Common myeloid progenitor, CD34-positive (primary cell): ENCODE results near the gene SLC4A7.

ENCODE experiments used
- CTCF ChIA-PET: fragments of 350-600 bp; sonication (Branson Sonifier 250); formaldehyde crosslinking; loops from one replicate; lab custom pipeline; 2021; ENCODE audit warnings: antibody characterized with exemption; lab: Charles Lee
- POLR2A ChIA-PET: fragments of 350-600 bp; sonication (Branson Sonifier 250); formaldehyde crosslinking; loops from one replicate; lab custom pipeline; 2021; ENCODE audit warnings: antibody characterized with exemption; lab: Charles Lee
- DNase-seq, 3 donors: peaks; one replicate each; pipeline versions ENCODE4 v3.0.0 to v3.0.0-alpha.2; 2013
- H3K27ac ChIP-seq, 2 experiments: 1 replicate in 1 of 2; 2 replicates in 1 of 2; pipeline ENCODE4 v1.7.0; 2013; ENCODE audit warnings: inconsistent platforms in 2 of 2, low read length in 2 of 2, mild to moderate bottlenecking in 2 of 2, low read depth in 1 of 2, moderate library complexity in 1 of 2; ENCODE audit not compliant: severe bottlenecking in 2 of 2, insufficient read depth in 1 of 2, poor library complexity in 1 of 2
- H3K27me3 ChIP-seq, 5 experiments: replicated peaks in 2 of 5; 1 replicate in 3 of 5; 2 replicates in 2 of 5; pipeline versions ENCODE4 v1.6.1 to v1.7.0; 2013; ENCODE audit warnings: low read length in 4 of 5, mild to moderate bottlenecking in 2 of 5, moderate library complexity in 2 of 5, inconsistent platforms in 1 of 5; ENCODE audit not compliant: insufficient read depth in 5 of 5, control insufficient read depth in 4 of 5
- H3K36me3 ChIP-seq, 4 experiments: 1 replicate in 2 of 4; 2 replicates in 2 of 4; pipeline versions ENCODE4 v1.6.1 to v1.7.0; 2013; ENCODE audit warnings: low read length in 3 of 4, control low read depth in 1 of 4, mild to moderate bottlenecking in 1 of 4; ENCODE audit not compliant: control insufficient read depth in 4 of 4, insufficient read depth in 4 of 4
- H3K4me1 ChIP-seq, 4 experiments: 1 replicate in 3 of 4; 2 replicates in 1 of 4; pipeline versions ENCODE4 v1.6.1 to v1.7.1; 2013; ENCODE audit warnings: low read length in 3 of 4, mild to moderate bottlenecking in 3 of 4, control low read depth in 1 of 4, inconsistent platforms in 1 of 4, moderate library complexity in 1 of 4; ENCODE audit not compliant: control insufficient read depth in 4 of 4, insufficient read depth in 4 of 4; ENCODE audit errors: control extremely low read depth in 1 of 4
- H3K4me3 ChIP-seq, 7 experiments: 1 replicate in 4 of 7; 2 replicates in 3 of 7; pipeline versions ENCODE4 v1.5.1 to v1.7.0; 2013; ENCODE audit warnings: mild to moderate bottlenecking in 7 of 7, low read length in 6 of 7, moderate library complexity in 6 of 7, inconsistent platforms in 2 of 7, low read depth in 2 of 7, control low read depth in 1 of 7; ENCODE audit not compliant: insufficient read depth in 4 of 7, control insufficient read depth in 1 of 7; ENCODE audit errors: extremely low read depth in 1 of 7
- H3K9me3 ChIP-seq, 5 experiments: 1 replicate in 4 of 5; 2 replicates in 1 of 5; pipeline versions ENCODE4 v1.6.1 to v1.7.1; 2013; ENCODE audit warnings: low read length in 4 of 5, mild to moderate bottlenecking in 2 of 5, inconsistent platforms in 1 of 5, low read depth in 1 of 5, moderate library complexity in 1 of 5; ENCODE audit not compliant: control insufficient read depth in 4 of 5, insufficient read depth in 2 of 5; ENCODE audit errors: control extremely low read depth in 1 of 5
- WGBS: methylation state at CpG from one replicate; pipeline ENCODE4 v1.1.5; 2013; ENCODE audit not compliant: insufficient coverage; 5-methylcytosine and 5-hydroxymethylcytosine counted together

Gene SLC4A7

DNA sequence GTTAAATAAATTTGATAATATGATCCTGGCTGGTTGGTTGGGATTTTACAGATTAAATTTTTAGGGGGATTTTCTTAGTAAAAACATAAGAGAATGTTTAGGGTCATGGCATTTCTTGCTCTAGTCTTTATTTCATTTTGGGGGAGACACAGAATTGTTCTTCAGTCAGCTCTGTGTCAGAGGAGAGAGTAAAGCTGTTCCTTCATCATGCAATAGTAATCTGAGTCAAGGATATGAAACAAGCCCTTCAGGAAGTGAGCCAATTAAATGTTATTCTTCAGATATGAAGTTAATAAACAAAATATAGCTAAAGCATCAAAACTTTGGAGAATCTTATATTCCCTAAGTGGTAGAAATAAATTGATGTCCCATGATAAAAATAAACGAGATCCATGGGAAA lies 22.9 kb upstream of the SLC4A7 start:
- Histone ChIP-seq H3K36me3 (no peaks in the 10 kb centered on the region), H3K27me3 (no peaks in the 10 kb centered on the region), H3K9me3 (no peaks in the 10 kb centered on the region), H3K4me3 (no peak overlapping the region), H3K4me1 (no peaks in the 10 kb centered on the region), H3K27ac (no peak overlapping the region)
- POLR2A ChIA-PET = no interaction called here
- DNase-seq = no peak
- no CpG with 5 or more reads among the region's 1 CpG for WGBS
- CTCF ChIA-PET = no interaction called here

GRCh38 chr3:27504749-27505148 lies 20.6 kb upstream of the SLC4A7 start:
- Histone ChIP-seq H3K4me3 (no peak overlapping the region), H3K36me3 (no peaks in the 10 kb centered on the region), H3K9me3 (no peaks in the 10 kb centered on the region), H3K27me3 (no peaks in the 10 kb centered on the region), H3K4me1 (no peaks in the 10 kb centered on the region), H3K27ac (no peak overlapping the region)
- ChIA-PET POLR2A (no interaction called here), CTCF (no interaction called here)
- no peak for DNase-seq
- 100% methylated on average over 1 of the region's 1 CpG for WGBS

DNA sequence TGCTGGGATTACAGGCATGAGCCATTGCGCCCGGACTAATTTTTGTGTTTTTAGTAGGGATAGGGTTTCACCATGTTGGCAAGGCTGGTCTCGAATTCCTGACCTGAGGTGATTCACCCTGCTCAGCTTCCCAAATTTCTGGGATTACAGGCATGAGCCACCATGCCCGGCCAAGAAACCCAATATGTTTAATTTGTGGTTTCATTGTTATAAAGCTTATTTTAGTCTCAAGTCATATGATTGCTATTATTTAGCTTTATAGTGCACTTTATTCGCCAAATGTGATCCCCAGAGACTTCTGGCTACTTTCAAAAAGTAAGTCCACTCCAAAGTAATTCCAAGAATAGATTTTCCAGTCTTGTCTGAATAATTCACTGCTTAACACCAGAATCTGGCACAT lies 19.3 kb upstream of the SLC4A7 start:
- H3K4me1 ChIP-seq = no peaks in the 10 kb centered on the region
- POLR2A ChIA-PET = no interaction called here
- no peak overlapping the region for H3K4me3 ChIP-seq
- no peak for DNase-seq
- no peaks in the 10 kb centered on the region for H3K9me3 ChIP-seq
- H3K27ac ChIP-seq = no peak overlapping the region
- CTCF ChIA-PET = no interaction called here
- 100% methylated on average over 2 of the region's 5 CpGs for WGBS
- H3K36me3 ChIP-seq = no peaks in the 10 kb centered on the region
- H3K27me3 ChIP-seq = no peaks in the 10 kb centered on the region

GRCh38 chr3:27501759-27502158 lies 17.6 kb upstream of the SLC4A7 start:
- DNase-seq = no peak
- Histone ChIP-seq H3K9me3 (no peaks in the 10 kb centered on the region), H3K27ac (no peak overlapping the region), H3K27me3 (no peaks in the 10 kb centered on the region), H3K36me3 (no peaks in the 10 kb centered on the region), H3K4me1 (no peaks in the 10 kb centered on the region), H3K4me3 (no peak overlapping the region)
- ChIA-PET CTCF (no interaction called here), POLR2A (no interaction called here)
- 93% methylated on average over 2 of the region's 3 CpGs for WGBS

- no peak for DNase-seq
- no peak overlapping the region for H3K27ac ChIP-seq
- no peaks in the 10 kb centered on the region for H3K4me1 ChIP-seq
- H3K9me3 ChIP-seq = no peaks in the 10 kb centered on the region
- no peak overlapping the region for H3K4me3 ChIP-seq
- CTCF ChIA-PET = no interaction called here
- H3K27me3 ChIP-seq = no peaks in the 10 kb centered on the region
- POLR2A ChIA-PET = no interaction called here
- no peaks in the 10 kb centered on the region for H3K36me3 ChIP-seq
Measured at GRCh38 chr3:27500986-27501385, 16.8 kb upstream of the SLC4A7 start.

GRCh38 chr3:27500035-27500434 lies 15.9 kb upstream of the SLC4A7 start:
- no peaks in the 10 kb centered on the region for H3K4me1 ChIP-seq
- no peaks in the 10 kb centered on the region for H3K27me3 ChIP-seq
- ChIA-PET POLR2A (no interaction called here), CTCF (interaction anchor here (0.6 kb wide), 1 partner anchor 613 kb away, joined by 3 read pairs; no protein-coding TSS in a partner anchor)
- DNase-seq = no peak
- H3K9me3 ChIP-seq = no peaks in the 10 kb centered on the region
- no peaks in the 10 kb centered on the region for H3K36me3 ChIP-seq
- no peak overlapping the region for H3K27ac ChIP-seq
- WGBS = no CpG with 5 or more reads among the region's 1 CpG
- no peak overlapping the region for H3K4me3 ChIP-seq

DNA sequence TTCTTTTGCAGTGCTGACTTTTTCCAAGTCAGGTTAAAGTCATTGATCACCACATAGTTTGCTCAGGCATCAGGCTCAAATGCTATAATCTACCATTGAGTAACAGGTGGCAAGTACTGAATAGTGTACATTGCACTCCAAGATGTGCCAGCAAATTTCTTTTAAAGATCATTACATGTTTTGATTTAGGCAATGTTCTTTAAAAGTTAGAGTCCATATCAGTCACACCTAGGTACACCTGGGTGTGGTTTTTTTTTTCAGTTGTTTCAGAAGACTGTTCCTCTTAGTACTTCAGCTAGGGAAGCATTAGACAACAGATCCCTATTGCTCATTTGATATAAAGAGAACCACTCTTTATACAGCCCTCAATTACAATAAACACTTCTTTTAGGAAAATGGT lies 10.6 kb upstream of the SLC4A7 start:
- Histone ChIP-seq H3K36me3 (no peaks in the 10 kb centered on the region), H3K4me1 (no peaks in the 10 kb centered on the region), H3K4me3 (no peak overlapping the region), H3K27me3 (no peaks in the 10 kb centered on the region), H3K27ac (no peak overlapping the region), H3K9me3 (no peaks in the 10 kb centered on the region)
- POLR2A ChIA-PET = no interaction called here
- CTCF ChIA-PET = no interaction called here
- no peak for DNase-seq
